ENCODE results near the gene CACNA1B. TPM values are rescaled to one million over a fixed set of nuclear protein-coding genes. Genes with fewer than 3 reads are reported as not detected.
"Not testable (repeated sequence)": the region's sequence is repeated elsewhere in the genome, so short reads cannot be mapped to it uniquely, and the experiment has no call there.

CACNA1B gene
- total RNA-seq, 1 donor from 2014 or later, result under 0.01 TPM

- no peak for DNase-seq (ENCODE audit: low spot score)
Observed at GRCh38 chr9:138013273-138013672, 135.7 kb downstream of the CACNA1B start.

- no peak for DNase-seq (ENCODE audit: low spot score)
Observed at GRCh38 chr9:138013836-138014562, 136.4 kb downstream of the CACNA1B start.

GRCh38 chr9:138014563-138014945 lies 137.0 kb downstream of the CACNA1B start:
- DNase-seq (ENCODE audit: low spot score), result no peak

- DNase-seq (ENCODE audit: low spot score), result no peak
Observed at GRCh38 chr9:138015021-138015829, 137.6 kb downstream of the CACNA1B start.

GRCh38 chr9:138016406-138017187 lies 139.0 kb downstream of the CACNA1B start:
- no peak for DNase-seq (ENCODE audit: low spot score)

- DNase-seq (ENCODE audit: low spot score), result no peak
Observed at GRCh38 chr9:138017200-138017599, 139.6 kb downstream of the CACNA1B start.

GRCh38 chr9:138019514-138019913 lies 141.9 kb downstream of the CACNA1B start:
- not testable (repeated sequence) for DNase-seq (ENCODE audit: low spot score)

- no peak for DNase-seq (ENCODE audit: low spot score)
Observed at GRCh38 chr9:138020120-138020794, 142.7 kb downstream of the CACNA1B start.

- no peak for DNase-seq (ENCODE audit: low spot score)
Observed at GRCh38 chr9:138020795-138021182, 143.2 kb downstream of the CACNA1B start.

GRCh38 chr9:138021251-138022056 lies 143.9 kb downstream of the CACNA1B start:
- DNase-seq (ENCODE audit: low spot score), result no peak

GRCh38 chr9:138022121-138022741 lies 144.6 kb downstream of the CACNA1B start:
- no peak for DNase-seq (ENCODE audit: low spot score)

- DNase-seq (ENCODE audit: low spot score), result no peak
Observed at GRCh38 chr9:138022756-138023393, 145.3 kb downstream of the CACNA1B start.

GRCh38 chr9:138023394-138024124 lies 146.0 kb downstream of the CACNA1B start:
- DNase-seq (ENCODE audit: low spot score), result no peak

- DNase-seq (ENCODE audit: low spot score), result no peak
Observed at GRCh38 chr9:138024131-138024530, 146.5 kb downstream of the CACNA1B start.

GRCh38 chr9:138024831-138025291 lies 147.3 kb downstream of the CACNA1B start:
- no peak for DNase-seq (ENCODE audit: low spot score)

GRCh38 chr9:138025417-138025816 lies 147.8 kb downstream of the CACNA1B start:
- DNase-seq (ENCODE audit: low spot score), result no peak

GRCh38 chr9:138025908-138026307 lies 148.3 kb downstream of the CACNA1B start:
- no peak for DNase-seq (ENCODE audit: low spot score)

- no peak for DNase-seq (ENCODE audit: low spot score)
Observed at GRCh38 chr9:138028596-138028995, 151.0 kb downstream of the CACNA1B start.

- DNase-seq (ENCODE audit: low spot score), result no peak
Observed at GRCh38 chr9:138031186-138031585, 153.6 kb downstream of the CACNA1B start.

Measured in umbilical cord (tissue), 2 donors.